GM19023 (cell line): ENCODE results near the gene CPVL.

Experiments used
- ATAC-seq: cut with Tn5 transposase; IDR thresholded peaks from one replicate; pipeline ENCODE4 v1.9.1; 2021; ENCODE audit warnings: mild to moderate bottlenecking, moderate library complexity; ENCODE audit not compliant: unreplicated experiment

CPVL gene

GRCh38 chr7:29156907-29157452, 10.6 kb upstream of the CPVL start:
- no peak for ATAC-seq

- ATAC-seq, result no peak
Observed at GRCh38 chr7:29154076-29154475, 7.7 kb upstream of the CPVL start.

DNA sequence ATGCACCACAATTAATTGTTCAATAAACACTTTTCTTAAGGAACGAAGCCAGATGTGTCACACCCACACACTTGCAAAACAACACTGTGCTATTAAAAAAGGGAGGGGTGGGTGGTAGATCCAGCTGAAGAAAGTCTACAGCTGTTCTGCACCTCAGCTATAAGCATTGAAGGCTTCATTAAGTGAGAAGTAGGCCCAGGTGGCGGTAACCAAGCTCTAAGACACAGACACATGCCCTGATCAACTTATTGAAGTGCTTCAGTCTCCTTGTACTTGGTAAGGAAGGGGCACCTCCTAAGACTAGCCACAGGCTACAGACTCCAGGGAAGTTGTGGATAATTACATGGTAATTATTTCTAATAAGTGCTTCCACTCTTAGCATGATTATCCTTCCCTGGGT, 4.5 kb upstream of the CPVL start:
- no peak for ATAC-seq

DNA sequence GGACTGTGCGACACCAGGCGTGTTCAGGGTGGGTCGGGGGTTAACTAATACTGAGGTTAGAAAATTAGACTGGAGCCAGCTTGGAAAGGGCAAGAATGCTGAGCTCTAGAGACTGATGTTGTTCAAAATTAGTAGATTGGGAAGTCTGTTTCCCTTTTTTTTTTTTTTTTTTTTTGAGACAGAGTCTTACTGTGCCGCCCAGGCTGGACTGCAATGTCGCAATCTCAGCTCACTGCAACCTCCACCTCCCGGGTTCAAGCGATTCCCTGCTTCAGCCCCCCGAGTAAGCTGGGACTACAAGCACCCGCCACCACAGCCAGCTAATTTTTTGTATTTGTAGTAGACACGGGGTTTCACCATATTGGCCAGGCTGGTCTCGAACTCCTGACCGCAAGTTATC, 2.7 kb upstream of the CPVL start:
- ATAC-seq, result no peak

DNA sequence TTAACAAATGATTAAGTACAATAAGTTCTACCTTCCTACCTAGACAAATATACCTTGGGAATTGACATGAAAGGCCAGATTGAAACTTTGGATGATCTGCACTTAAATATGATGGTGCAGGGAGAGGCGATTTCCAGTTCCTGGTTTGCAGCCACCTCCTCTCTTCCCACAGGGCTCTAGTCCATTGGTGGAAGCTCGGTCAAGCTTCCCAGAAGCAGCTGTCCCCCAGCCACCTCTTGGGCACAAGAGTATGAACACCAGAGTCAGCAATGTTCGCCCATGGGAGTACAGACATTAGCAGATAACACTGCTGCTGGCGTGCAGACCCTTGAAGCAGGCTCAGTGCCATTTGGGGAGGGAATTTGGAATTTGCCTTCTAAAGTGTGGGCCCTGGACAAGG, 1.5 kb upstream of the CPVL start:
- ATAC-seq, result no peak

GRCh38 chr7:29146888-29147609, 712 bp upstream of the CPVL start:
- no peak for ATAC-seq

DNA sequence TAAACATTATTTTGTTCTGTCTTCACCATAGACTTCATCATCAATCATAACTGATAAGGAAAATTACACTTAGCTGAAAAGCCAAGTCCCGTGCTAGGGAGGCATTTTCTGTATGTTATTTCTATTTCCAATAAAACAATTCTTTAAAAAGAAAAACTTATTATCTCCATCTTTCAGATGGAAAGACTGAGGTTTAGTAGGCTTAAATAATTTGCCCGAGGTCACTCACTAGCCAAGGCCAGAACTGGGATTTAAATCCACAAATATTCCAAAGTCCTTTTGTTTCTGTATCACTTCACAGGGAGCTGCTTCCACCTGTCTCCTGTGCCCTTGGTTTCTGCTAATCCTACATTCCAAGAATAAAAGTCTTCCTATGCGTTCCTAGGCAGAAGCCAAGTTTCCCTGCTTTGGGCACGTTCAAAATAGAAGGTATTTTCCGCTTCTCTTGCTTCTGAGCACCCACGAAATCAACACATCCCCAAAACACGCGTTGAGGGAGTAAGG, 732 bp downstream of the CPVL start:
- no peak for ATAC-seq

- ATAC-seq, result no peak
Observed at GRCh38 chr7:29143751-29144150, 2.6 kb downstream of the CPVL start.

DNA sequence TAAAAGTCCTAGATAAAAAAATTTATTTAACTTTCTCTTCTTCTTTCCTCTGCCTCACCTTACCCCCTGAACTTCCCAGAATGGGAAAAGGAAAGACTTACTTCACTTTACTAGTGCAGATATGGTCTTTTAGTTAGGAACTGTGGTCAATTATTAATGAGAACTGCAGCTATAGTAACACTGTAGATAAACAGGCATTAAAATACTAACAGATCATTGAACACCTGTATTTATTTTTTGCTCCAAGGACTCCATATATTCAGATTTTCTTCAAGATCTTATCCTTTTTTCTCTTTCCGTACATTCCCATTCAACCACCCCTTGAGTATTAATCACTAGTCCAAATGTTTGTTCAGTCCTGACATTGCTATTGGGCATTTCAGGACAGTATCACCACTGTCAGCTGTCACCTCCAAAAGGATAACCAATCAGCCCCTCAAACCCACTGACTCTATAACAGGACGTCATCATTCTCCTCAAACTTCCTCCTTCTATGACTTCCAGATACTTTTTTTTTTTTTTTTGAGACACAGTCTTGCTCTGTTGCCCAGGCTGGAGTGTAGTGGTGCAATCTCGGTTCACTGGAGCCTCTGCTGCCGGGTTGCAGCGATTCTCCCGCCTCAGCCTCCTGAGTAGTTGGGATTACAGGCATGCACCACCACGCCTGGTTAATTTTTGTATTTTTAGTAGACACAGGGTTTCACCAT, 4.2 kb downstream of the CPVL start:
- no peak for ATAC-seq

DNA sequence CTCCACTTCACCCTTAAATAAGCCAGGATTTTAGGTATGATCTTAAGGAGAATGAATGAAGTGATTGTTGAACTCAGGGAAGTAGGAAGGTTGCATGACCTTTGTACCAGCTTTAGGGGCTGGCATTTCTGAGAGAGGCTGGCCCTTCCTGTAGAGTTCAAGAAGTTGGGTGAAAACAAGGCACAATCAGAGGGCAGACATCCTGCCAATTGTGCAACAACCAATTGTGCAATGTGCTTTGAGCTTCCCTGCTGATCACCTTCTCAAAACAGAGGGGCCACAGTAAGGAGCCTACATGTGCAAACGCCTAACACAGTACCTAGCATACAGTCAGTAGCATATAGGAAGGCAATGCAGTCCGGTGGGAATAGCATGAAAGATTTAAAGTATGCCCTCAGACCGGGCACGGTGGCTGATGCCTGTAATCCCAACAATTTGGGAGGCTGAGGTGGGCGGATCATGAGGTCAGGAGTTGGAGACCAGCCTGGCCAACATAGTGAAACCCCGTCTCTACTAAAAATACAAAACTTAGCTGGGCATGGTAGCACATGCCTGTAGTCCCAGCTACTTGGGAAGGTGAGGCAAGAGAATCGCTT, 5.4 kb downstream of the CPVL start:
- no peak for ATAC-seq

- no peak for ATAC-seq
Observed at GRCh38 chr7:29139796-29140195, 6.5 kb downstream of the CPVL start.

DNA sequence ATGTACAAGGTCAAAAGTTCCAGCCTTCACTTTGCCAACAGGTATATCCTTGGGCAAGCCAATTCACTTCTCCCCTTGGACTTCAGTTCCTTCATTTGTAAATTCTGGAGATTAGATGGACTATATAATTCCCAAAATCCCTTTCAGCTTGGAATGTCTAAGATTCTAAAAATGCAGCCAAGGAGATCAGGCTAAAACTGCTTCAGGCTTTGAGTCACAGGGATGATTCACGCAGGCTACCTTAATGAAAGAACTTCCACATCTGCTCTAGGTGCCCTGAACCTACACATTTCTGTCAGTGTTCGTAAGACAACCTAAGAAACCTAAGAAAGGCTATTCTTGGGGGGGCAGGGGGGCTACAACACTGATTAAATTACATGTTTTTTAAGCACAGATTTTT, 7.1 kb downstream of the CPVL start:
- ATAC-seq, result no peak

- ATAC-seq, result no peak
Observed at GRCh38 chr7:29138588-29138987, 7.7 kb downstream of the CPVL start.

DNA sequence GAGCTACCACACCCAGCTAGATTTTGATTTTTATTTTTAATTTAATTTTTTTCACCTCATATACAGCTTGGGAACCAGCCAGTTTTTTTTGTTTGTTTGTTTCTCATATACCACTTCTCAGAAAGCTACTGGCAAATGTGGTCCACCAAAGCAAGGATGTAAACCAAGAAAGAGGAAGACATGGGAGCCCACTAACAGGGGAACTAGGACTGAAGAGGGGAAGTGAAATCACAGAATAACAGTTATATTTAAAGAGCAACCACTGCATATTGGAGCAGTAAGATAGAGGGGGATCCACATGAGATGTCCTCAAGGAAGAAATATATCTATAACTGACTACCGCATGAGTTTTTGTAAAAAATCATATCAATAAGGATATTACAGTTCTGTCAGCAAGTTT, 10.5 kb downstream of the CPVL start:
- ATAC-seq, result no peak

- no peak for ATAC-seq
Observed at GRCh38 chr7:29132980-29133379, 13.4 kb downstream of the CPVL start.

DNA sequence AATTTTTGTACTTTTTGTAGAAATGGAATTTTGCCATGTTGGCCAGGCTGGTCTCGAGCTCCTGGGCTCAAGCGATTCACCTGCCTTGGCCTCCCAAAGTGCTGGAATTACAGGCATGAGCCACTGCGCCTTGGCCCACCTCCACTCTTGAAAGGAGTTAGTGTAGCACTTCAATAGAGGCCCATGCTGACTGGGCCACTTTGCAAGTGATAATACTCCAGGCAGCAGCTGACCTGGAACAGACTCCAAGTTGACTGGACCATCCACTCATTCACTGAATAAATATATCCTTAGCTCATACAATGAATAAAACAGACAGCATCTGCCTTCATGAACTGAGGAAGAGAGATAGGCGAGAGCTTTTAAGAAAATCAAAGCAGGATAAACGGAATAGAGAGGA, 14.7 kb downstream of the CPVL start:
- ATAC-seq, result no peak

- no peak for ATAC-seq
Observed at GRCh38 chr7:29130096-29130495, 16.2 kb downstream of the CPVL start.

DNA sequence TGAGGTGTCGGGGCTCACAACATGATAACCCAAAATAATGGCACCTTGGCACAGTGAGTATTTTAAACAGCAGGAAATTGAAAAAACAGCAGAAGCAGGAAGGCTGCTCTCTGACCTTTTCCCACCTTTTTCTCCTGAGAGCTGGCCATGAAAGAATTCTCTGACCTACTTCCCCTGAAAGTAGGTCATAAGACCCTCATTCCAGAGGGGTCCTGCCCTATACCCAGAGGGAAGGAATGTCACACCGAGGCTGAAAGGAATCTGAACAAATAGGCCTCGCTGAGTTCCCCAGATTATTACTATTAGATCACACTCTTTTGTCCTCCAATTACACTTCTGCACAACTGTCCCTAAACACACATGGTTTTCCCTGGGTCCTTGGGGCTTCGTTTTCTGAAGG, 18.8 kb downstream of the CPVL start:
- ATAC-seq, result no peak

GRCh38 chr7:29126804-29127203, 19.5 kb downstream of the CPVL start:
- no peak for ATAC-seq

DNA sequence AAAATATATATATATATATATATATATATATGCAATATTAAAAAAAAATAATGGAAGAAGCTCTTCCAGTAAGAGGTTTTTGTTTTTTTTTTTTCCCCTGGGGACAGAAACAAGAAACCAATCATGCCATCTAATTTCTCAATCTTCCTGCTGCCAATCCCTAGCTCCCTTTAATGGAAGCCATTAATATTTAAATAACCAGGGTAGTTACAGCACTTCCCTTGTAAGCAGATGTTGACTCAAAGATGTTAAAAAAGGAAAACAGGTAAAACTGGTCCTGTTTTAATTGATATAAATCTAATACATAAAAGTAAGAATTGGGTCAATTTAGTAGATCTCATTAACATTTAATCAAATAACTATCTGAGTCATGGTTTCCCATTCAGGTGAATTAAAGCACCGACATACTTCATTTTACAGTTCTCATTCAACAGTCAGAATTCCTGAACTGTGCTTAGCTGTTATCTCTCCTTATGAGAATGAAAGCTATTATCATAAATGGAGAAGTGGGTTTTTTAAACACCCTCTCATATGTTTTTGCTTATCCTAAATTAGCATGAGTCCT, 22.6 kb downstream of the CPVL start:
- no peak for ATAC-seq

GRCh38 chr7:29122759-29123158, 23.6 kb downstream of the CPVL start:
- ATAC-seq, result no peak

DNA sequence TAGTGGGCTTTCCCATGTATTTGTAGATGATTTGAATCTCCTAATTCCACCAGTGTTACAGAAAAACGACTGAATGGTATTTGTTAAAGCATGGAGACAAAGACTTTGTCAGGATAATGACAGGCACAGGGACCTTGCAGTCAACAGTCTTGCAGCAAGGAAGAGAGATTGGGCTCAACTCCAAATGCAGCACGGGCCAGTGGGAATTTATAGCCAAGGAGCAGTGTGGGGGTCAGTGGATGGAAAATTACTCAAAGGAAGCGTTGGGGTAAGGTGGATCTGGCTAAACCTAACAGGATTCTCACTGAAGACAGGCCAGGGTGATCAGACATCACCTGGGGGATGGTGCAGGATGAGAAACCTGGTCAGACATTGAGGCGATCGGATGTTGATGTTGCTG, 24.3 kb downstream of the CPVL start:
- no peak for ATAC-seq
